Neuronal stem cell (in vitro differentiated cells): ENCODE measurements around the gene OTOG.

Experiments
- DNase-seq: peaks from one replicate; pipeline ENCODE4 v3.0.0-alpha.2; 2013; ENCODE audit warnings: low spot score
- H2AFZ ChIP-seq: one replicate; pipeline ENCODE4 v1.6.1; 2013; ENCODE audit warnings: mild to moderate bottlenecking, low read length, inconsistent platforms
- H2AK5ac ChIP-seq: 2 replicates; pipeline ENCODE4 v1.6.1; 2013; ENCODE audit warnings: low read depth, mild to moderate bottlenecking, inconsistent platforms, low read length, moderate library complexity, mixed read lengths
- H2BK120ac ChIP-seq: 2 replicates; pipeline ENCODE4 v1.6.1; 2013; ENCODE audit warnings: low read depth, mild to moderate bottlenecking, inconsistent platforms, low read length, moderate library complexity, mixed read lengths
- H2BK12ac ChIP-seq: one replicate; pipeline ENCODE4 v1.6.1; 2013; ENCODE audit warnings: low read length, inconsistent platforms
- H2BK15ac ChIP-seq: 2 replicates; pipeline ENCODE4 v1.6.1; 2013; ENCODE audit warnings: mild to moderate bottlenecking, low read length, inconsistent platforms, mixed read lengths
- H2BK5ac ChIP-seq: one replicate; pipeline ENCODE4 v1.6.1; 2013; ENCODE audit warnings: inconsistent platforms, mild to moderate bottlenecking, low read length, moderate library complexity
- H3K14ac ChIP-seq: one replicate; pipeline ENCODE4 v1.6.1; 2013; ENCODE audit warnings: low read length, inconsistent platforms
- H3K18ac ChIP-seq: 2 replicates; pipeline ENCODE4 v1.6.1; 2013; ENCODE audit warnings: low read length, inconsistent platforms
- H3K23ac ChIP-seq: 2 replicates; pipeline ENCODE4 v1.6.1; 2013; ENCODE audit warnings: low read depth, mild to moderate bottlenecking, mixed read lengths, low read length, inconsistent platforms; ENCODE audit not compliant: poor library complexity
- H3K27ac ChIP-seq: replicated peaks from 3 replicates; pipeline ENCODE4 v1.5.1; 2013; ENCODE audit warnings: low read length, inconsistent platforms
- H3K27me3 ChIP-seq, 3 experiments: 2 replicates each; pipeline ENCODE4 v1.6.1; 2013; ENCODE audit warnings: low read length in 3 of 3, mild to moderate bottlenecking in 2 of 3, inconsistent platforms in 1 of 3, low read depth in 1 of 3, mixed read lengths in 1 of 3, moderate library complexity in 1 of 3; ENCODE audit not compliant: control insufficient read depth in 3 of 3, insufficient read depth in 3 of 3
- H3K36me3 ChIP-seq, 2 donors: replicated peaks in 1 of 2; 2 replicates each; pipeline ENCODE4 v1.6.1; 2013; ENCODE audit warnings: low read length in 2 of 2; ENCODE audit not compliant: control insufficient read depth in 2 of 2, insufficient read depth in 2 of 2
- H3K4ac ChIP-seq: 2 replicates; pipeline ENCODE4 v1.6.1; 2013; ENCODE audit warnings: inconsistent platforms, mild to moderate bottlenecking, low read length, moderate library complexity
- H3K4me1 ChIP-seq, 2 donors: 1 replicate in 1 of 2; 2 replicates in 1 of 2; pipeline ENCODE4 v1.6.1; 2013; ENCODE audit warnings: low read length in 2 of 2, low read depth in 1 of 2; ENCODE audit not compliant: control insufficient read depth in 2 of 2, insufficient read depth in 1 of 2
- H3K4me2 ChIP-seq: one replicate; pipeline ENCODE4 v1.6.1; 2013; ENCODE audit warnings: mild to moderate bottlenecking, low read length, inconsistent platforms; ENCODE audit not compliant: insufficient read depth, poor library complexity, severe bottlenecking
- H3K4me3 ChIP-seq, 2 donors: 2 replicates each; pipeline ENCODE4 v1.5.1; 2013; ENCODE audit warnings: low read length in 2 of 2, mild to moderate bottlenecking in 2 of 2, inconsistent platforms in 1 of 2, moderate library complexity in 1 of 2
- H3K79me1 ChIP-seq: one replicate; pipeline ENCODE4 v1.6.1; 2013; ENCODE audit warnings: low read depth, mild to moderate bottlenecking, inconsistent platforms, low read length, moderate library complexity
- H3K9ac ChIP-seq: one replicate; pipeline ENCODE4 v1.6.1; 2013; ENCODE audit warnings: mild to moderate bottlenecking, low read depth, low read length, inconsistent platforms; ENCODE audit not compliant: poor library complexity
- H3K9me3 ChIP-seq, 2 donors: replicated peaks in 1 of 2; 2 replicates each; pipeline versions ENCODE3 to v1.6.1; 2013; ENCODE audit warnings: low read length in 2 of 2, mild to moderate bottlenecking in 2 of 2, inconsistent platforms in 1 of 2, low read depth in 1 of 2, mixed read lengths in 1 of 2, moderate library complexity in 1 of 2; ENCODE audit not compliant: control insufficient read depth in 2 of 2, insufficient read depth in 1 of 2
- H4K8ac ChIP-seq: one replicate; pipeline ENCODE4 v1.6.1; 2013; ENCODE audit warnings: low read depth, mild to moderate bottlenecking, inconsistent platforms, low read length, moderate library complexity
- H4K91ac ChIP-seq: one replicate; pipeline ENCODE4 v1.6.1; 2013; ENCODE audit warnings: low read length, low read depth, mild to moderate bottlenecking, inconsistent platforms; ENCODE audit not compliant: poor library complexity
- WGBS, 2 donors: extraction: QIAGEN DNeasy Blood & Tissue Kit; methylation state at CpG; one replicate each; pipeline ENCODE4 v1.1.7; 2013; ENCODE audit warnings: missing lambda C conversion rate in 2 of 2, mixed read lengths in 1 of 2; ENCODE audit not compliant: insufficient read length in 2 of 2, insufficient replicate concordance in 1 of 2; ENCODE audit errors: extremely low coverage in 2 of 2; 5-methylcytosine and 5-hydroxymethylcytosine counted together

The OTOG gene

DNA sequence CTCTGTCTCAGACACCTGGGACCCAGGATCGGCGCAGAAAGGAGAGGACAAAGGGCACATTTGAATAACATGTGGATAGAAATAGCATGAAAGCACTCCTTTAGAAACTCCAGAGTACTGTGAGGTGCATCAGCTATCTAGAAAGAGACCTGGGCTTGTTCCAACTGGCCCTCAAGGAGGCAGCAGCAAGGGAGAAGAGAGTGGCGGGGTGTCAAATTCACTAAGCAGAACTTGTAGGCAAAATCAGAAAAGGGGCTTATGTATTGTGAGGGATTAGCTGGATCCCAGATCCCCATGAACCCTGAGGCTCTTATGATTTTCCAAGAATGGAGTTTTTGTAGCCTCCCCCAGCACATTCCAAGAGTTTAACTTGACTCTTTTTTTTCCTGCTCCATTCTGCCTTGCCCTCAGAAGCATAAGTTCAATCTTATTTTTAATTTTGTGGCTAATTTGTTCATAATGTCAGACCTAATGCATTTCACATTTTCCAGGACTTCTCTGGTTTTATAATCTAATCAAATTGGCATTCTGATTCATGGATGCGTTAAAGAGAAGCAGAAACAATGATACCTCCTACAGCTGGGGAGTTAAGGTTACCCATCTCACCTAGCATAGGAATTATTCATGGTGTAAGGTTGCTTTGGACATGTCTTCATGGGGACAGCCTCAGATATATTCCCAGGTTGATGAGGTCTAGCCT, 36.4 kb upstream of the OTOG start:
- Histone ChIP-seq H3K4me2 (no peak overlapping the region), H3K27ac (no peak overlapping the region), H3K9ac (no peak overlapping the region), H4K8ac (no peak overlapping the region), H2BK5ac (no peak overlapping the region), H3K27me3 (peaks cover 0 to 17% (median 2%) of the 10 kb centered on the region in 3 experiments), H2BK15ac (no peak overlapping the region), H3K14ac (no peak overlapping the region), H4K91ac (no peak overlapping the region), H3K79me1 (no peaks in the 10 kb centered on the region), H3K4me1 (no peaks in the 10 kb centered on the region), H2BK12ac (no peak overlapping the region), H2AFZ (no peak overlapping the region), H2AK5ac (no peak overlapping the region), H3K23ac (no peak overlapping the region), H3K9me3 (no peaks in the 10 kb centered on the region), H3K18ac (no peak overlapping the region), H3K4ac (no peak overlapping the region), H2BK120ac (no peak overlapping the region), H3K36me3 (no peaks in the 10 kb centered on the region), H3K4me3 (no peak overlapping the region)
- no CpG with 5 or more reads among the region's 4 CpGs for WGBS, 2 donors
- DNase-seq: no peak

DNA sequence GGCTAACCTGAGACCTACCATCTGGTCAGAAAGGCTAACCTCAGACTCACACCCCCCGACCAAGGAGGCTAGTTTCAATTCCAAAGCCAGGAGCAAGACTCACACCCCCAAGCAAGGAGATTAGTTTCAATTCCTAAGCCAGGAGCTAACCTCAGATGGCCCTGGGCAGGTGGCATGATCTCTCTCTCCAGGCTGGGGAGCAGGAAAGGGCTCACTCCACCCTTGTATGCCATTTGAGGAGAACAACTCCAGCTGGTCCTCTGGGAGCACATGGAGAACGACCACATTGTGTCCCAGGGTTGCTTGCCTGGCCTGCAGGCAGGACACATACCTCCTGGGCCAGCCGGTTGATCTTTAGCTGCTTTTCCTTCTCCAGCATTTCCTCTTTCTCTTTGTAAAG, 35.5 kb upstream of the OTOG start:
- Histone ChIP-seq H3K4me3 (no peak overlapping the region), H2BK120ac (no peak overlapping the region), H3K4ac (no peak overlapping the region), H3K4me1 (no peaks in the 10 kb centered on the region), H3K79me1 (no peaks in the 10 kb centered on the region), H3K9ac (no peak overlapping the region), H2BK15ac (no peak overlapping the region), H3K23ac (no peak overlapping the region), H2BK5ac (no peak overlapping the region), H3K18ac (no peak overlapping the region), H3K36me3 (no peaks in the 10 kb centered on the region), H3K14ac (no peak overlapping the region), H2AFZ (no peak overlapping the region), H3K4me2 (no peak overlapping the region), H3K27ac (no peak overlapping the region), H2AK5ac (no peak overlapping the region), H3K9me3 (no peaks in the 10 kb centered on the region), H3K27me3 (peaks cover 0 to 17% (median 2%) of the 10 kb centered on the region in 3 experiments), H4K8ac (no peak overlapping the region), H2BK12ac (no peak overlapping the region), H4K91ac (no peak overlapping the region)
- no CpG with 5 or more reads among the region's 3 CpGs for WGBS, 2 donors
- no peak for DNase-seq

DNA sequence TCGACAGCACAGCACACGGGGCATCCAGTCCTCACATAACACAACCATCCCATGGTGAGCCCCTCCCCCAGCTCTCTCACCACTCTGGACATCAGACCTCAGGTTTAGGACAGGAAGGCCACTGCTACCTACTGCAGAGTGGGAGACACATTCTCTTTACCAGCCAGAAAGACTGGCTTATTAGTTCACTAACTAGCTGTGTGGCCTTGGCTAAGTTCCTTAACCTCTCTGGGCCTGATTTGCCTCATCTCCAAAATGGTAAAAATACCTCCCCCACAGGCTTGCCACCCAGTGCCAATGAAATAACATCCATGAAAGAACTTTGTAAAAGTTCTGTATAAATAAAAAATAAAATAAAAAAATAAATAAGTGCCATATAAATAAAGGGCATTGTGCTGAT, 35.0 kb upstream of the OTOG start:
- Histone ChIP-seq H2BK15ac (no peak overlapping the region), H2AFZ (no peak overlapping the region), H3K36me3 (no peaks in the 10 kb centered on the region), H3K23ac (no peak overlapping the region), H4K8ac (no peak overlapping the region), H3K4me1 (no peaks in the 10 kb centered on the region), H3K27me3 (peaks cover 0 to 22% (median 2%) of the 10 kb centered on the region in 3 experiments), H3K9me3 (no peaks in the 10 kb centered on the region), H3K4me2 (no peak overlapping the region), H2BK120ac (no peak overlapping the region), H4K91ac (no peak overlapping the region), H3K18ac (no peak overlapping the region), H3K4me3 (no peak overlapping the region), H2BK12ac (no peak overlapping the region), H3K9ac (no peak overlapping the region), H3K14ac (no peak overlapping the region), H3K4ac (no peak overlapping the region), H3K27ac (no peak overlapping the region), H3K79me1 (no peaks in the 10 kb centered on the region), H2BK5ac (no peak overlapping the region), H2AK5ac (no peak overlapping the region)
- no peak for DNase-seq
- WGBS, 2 donors: no CpG with 5 or more reads among the region's 2 CpGs

DNA sequence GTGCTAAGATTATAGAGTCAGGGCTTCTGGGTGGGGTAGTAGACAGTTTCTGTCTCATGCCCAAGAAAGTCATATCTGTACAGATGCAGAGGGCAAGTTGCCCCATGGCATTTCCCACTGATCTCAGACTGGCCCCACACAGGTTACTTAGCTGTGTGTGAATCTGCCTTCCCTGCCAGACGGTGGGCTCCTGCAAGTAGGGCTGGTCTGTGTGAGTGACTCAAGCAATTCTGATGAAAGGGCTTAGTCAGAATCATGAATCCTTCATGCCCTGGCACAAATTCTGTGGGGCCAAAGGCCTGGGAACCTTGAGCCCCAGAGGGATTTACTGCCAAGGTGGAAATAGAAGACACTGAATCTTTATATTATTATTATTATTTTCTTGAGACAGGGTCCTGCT, 33.2 kb upstream of the OTOG start:
- no peaks in the 10 kb centered on the region for H3K9me3 ChIP-seq
- no peak overlapping the region for H3K14ac ChIP-seq
- no peak overlapping the region for H4K91ac ChIP-seq
- no peak overlapping the region for H3K18ac ChIP-seq
- H3K36me3 ChIP-seq: no peaks in the 10 kb centered on the region
- H2AFZ ChIP-seq: no peak overlapping the region
- no peak overlapping the region for H2AK5ac ChIP-seq
- H3K9ac ChIP-seq: no peak overlapping the region
- no peak overlapping the region for H2BK120ac ChIP-seq
- no peak overlapping the region for H3K4ac ChIP-seq
- no peak overlapping the region for H3K4me3 ChIP-seq
- no peak overlapping the region for H2BK12ac ChIP-seq
- no peaks in the 10 kb centered on the region for H3K79me1 ChIP-seq
- no peak overlapping the region for H4K8ac ChIP-seq
- WGBS, 2 donors: no CpG with 5 or more reads among the region's 1 CpG
- DNase-seq: no peak
- no peak overlapping the region for H3K23ac ChIP-seq
- no peak overlapping the region for H2BK5ac ChIP-seq
- no peak overlapping the region for H2BK15ac ChIP-seq
- no peak overlapping the region for H3K27ac ChIP-seq
- peaks cover 0 to 24% (median 2%) of the 10 kb centered on the region in 3 experiments for H3K27me3 ChIP-seq
- H3K4me2 ChIP-seq: no peak overlapping the region
- no peaks in the 10 kb centered on the region for H3K4me1 ChIP-seq
